ENCODE measurements around the gene ERF. TPM values are rescaled to one million over a fixed set of nuclear protein-coding genes. Genes with fewer than 3 reads are reported as not detected.

The ERF gene
- total RNA-seq, 1 experiment from 2014 or later: 96.1 TPM

GRCh38 chr19:42268704-42269477 is 14.0 kb upstream of the ERF start, which contains the start of gene CIC:
Gene CIC, plus strand, starts transcription at chr19:42269252. Its CDS starts 2,532 bp downstream, at chr19:42271784.
- peak; percentile 87 for ATAC-seq
- TF ChIP-seq ZNF274 (IDR thresholded peaks at IDR 0.05; ENCODE audit: low read depth, low read length) (no peak), TCF7L2 (IDR thresholded peaks at IDR 0.05; ENCODE audit: borderline replicate concordance, extremely low read depth, insufficient read depth, insufficient read length) (peak; percentile 14), ATF3 (IDR thresholded peaks at IDR 0.05) (no peak), SP1 (IDR thresholded peaks at IDR 0.05; ENCODE audit: low read depth) (peak; percentile 100), YY1 (IDR thresholded peaks at IDR 0.05; ENCODE audit: extremely low read depth, insufficient replicate concordance, low read depth, low read length) (peak; percentile 77)
- TF ChIP-seq, protein P1, sequence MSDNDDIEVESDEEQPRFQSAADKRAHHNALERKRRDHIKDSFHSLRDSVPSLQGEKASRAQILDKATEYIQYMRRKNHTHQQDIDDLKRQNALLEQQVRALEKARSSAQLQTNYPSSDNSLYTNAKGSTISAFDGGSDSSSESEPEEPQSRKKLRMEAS (IDR thresholded peaks at IDR 0.05): no peak
- TF ChIP-seq, protein P2, sequence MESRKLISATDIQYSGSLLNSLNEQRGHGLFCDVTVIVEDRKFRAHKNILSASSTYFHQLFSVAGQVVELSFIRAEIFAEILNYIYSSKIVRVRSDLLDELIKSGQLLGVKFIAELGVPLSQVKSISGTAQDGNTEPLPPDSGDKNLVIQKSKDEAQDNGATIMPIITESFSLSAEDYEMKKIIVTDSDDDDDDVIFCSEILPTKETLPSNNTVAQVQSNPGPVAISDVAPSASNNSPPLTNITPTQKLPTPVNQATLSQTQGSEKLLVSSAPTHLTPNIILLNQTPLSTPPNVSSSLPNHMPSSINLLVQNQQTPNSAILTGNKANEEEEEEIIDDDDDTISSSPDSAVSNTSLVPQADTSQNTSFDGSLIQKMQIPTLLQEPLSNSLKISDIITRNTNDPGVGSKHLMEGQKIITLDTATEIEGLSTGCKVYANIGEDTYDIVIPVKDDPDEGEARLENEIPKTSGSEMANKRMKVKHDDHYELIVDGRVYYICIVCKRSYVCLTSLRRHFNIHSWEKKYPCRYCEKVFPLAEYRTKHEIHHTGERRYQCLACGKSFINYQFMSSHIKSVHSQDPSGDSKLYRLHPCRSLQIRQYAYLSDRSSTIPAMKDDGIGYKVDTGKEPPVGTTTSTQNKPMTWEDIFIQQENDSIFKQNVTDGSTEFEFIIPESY (IDR thresholded peaks at IDR 0.05; ENCODE audit: extremely low read depth, insufficient replicate concordance, low read length): no peak
- no peaks in the 10 kb centered on the region for H3K9me3 ChIP-seq (ENCODE audit: control insufficient read depth in 1 of 2, insufficient read depth in 1 of 2, low read depth in 1 of 2, low read length in 2 of 2)
- DNase-seq (ENCODE audit: low read depth, low spot score): peak; percentile 100
- ChIA-PET POLR2A (interaction anchor here (0.5 to 1.6 kb wide), 3 partner anchors 11 to 54 kb away, joined by 3 to 4 read pairs (median 3); no protein-coding TSS in a partner anchor), CTCF (interaction anchor here (0.6 to 2.1 kb wide), 3 partner anchors 10 to 23 kb away, joined by 3 to 22 read pairs (median 3); no protein-coding TSS in a partner anchor), RAD21 (ENCODE audit: low non-redundant PET in 1 of 2, low total read pairs in 2 of 2, uncharacterized antibody in 2 of 2, unreplicated experiment in 2 of 2) (no interaction called here)
- H3K4me3 ChIP-seq (replicated peaks in 1 of 2; ENCODE audit: low read depth in 1 of 2, low read length in 2 of 2): peak within 1 kb of the TSS; percentile 74 to 80
- H3K79me2 ChIP-seq (ENCODE audit: insufficient read depth, low read length): peaks cover 16% of the 10 kb centered on the region
- no peak within 1 kb of the TSS for H2AFZ ChIP-seq (ENCODE audit: low read depth, low read length, poor library complexity, severe bottlenecking)
- H3K4me1 ChIP-seq (ENCODE audit: control insufficient read depth in 1 of 2, insufficient read depth in 2 of 2, low read length in 2 of 2): peaks cover 23 to 32% of the 10 kb centered on the region in 2 experiments
- H3K27ac ChIP-seq (ENCODE audit: low read depth, low read length): peak within 1 kb of the TSS; percentile 90
- H3K4me2 ChIP-seq (ENCODE audit: low read length): peak within 1 kb of the TSS; percentile 93
- no peaks in the 10 kb centered on the region for H4K20me1 ChIP-seq (ENCODE audit: insufficient read depth)
- H3K9ac ChIP-seq (ENCODE audit: low read length): peak within 1 kb of the TSS; percentile 74
- BruUV-seq (replicated peaks): TSS peak; percentile 73
- H3K9me2 ChIP-seq (ENCODE audit: insufficient read depth): no peaks in the 10 kb centered on the region
- intact Hi-C loops (cut with micrococcal nuclease): loop anchor here (1.0 kb wide), 1 partner anchor 11 kb away; no protein-coding TSS in a partner anchor
- H3K27me3 ChIP-seq (ENCODE audit: insufficient read depth, low read length): no peaks in the 10 kb centered on the region
- H3K36me3 ChIP-seq (ENCODE audit: control insufficient read depth in 1 of 2, insufficient read depth in 2 of 2, low read length in 2 of 2): no peaks in the 10 kb centered on the region
